Upper lobe of left lung (tissue), 4 donors: ENCODE results near the gene TNKS1BP1.

ENCODE experiments used
- CTCF ChIP-seq, 6 experiments: fragments of 450-650 bp in 4 of 6; fragments of 200-600 bp in 2 of 6; sonication (generic) in 2 of 6; IDR thresholded peaks; one replicate each; pipeline ENCODE4 v1.5.1; 2016 to 2019; ENCODE audit warnings: antibody characterized with exemption in 6 of 6
- EP300 ChIP-seq, 4 donors: sonication (generic); formaldehyde crosslinking; IDR thresholded peaks; one replicate each; pipeline ENCODE4 v1.5.1; 2017; ENCODE audit warnings: antibody characterized with exemption in 4 of 4, control low read depth in 2 of 4
- POLR2A ChIP-seq, 4 donors: fragments of 450-650 bp; IDR thresholded peaks; one replicate each; pipeline ENCODE4 v1.5.1; 2016 to 2017; ENCODE audit warnings: antibody characterized with exemption in 4 of 4, mild to moderate bottlenecking in 2 of 4
- POLR2AphosphoS5 ChIP-seq, 2 donors: sonication (generic); formaldehyde crosslinking; IDR thresholded peaks; one replicate each; pipeline ENCODE4 v1.5.1; 2017; ENCODE audit warnings: antibody characterized with exemption in 2 of 2

- TF ChIP-seq POLR2AphosphoS5 (IDR thresholded peaks at IDR 0.05) (no peak), CTCF (IDR thresholded peaks at IDR 0.05) (no peak), EP300 (IDR thresholded peaks at IDR 0.05) (no peak), POLR2A (IDR thresholded peaks at IDR 0.05) (no peak)
Measured at GRCh38 chr11:57347336-57347735, 22.6 kb upstream of the TNKS1BP1 start.
